MM.1S (cell line): ENCODE data around the gene ETAA1.

Experiments
- DNase-seq: peaks from one replicate; pipeline ENCODE4 v3.0.0-alpha.2; 2015
- H2AFZ ChIP-seq: fragments of 300-600 bp; sonication (generic); 2 replicates; pipeline ENCODE4 v1.6.0; 2016; ENCODE audit warnings: antibody characterized with exemption, low read length
- H3F3A ChIP-seq: fragments of 300-600 bp; sonication (generic); 2 replicates; pipeline ENCODE4 v1.6.1; 2016; ENCODE audit warnings: mild to moderate bottlenecking, antibody characterized with exemption, low read length, moderate library complexity, mixed read lengths; ENCODE audit not compliant: insufficient read depth
- H3K27ac ChIP-seq: fragments of 300-600 bp; sonication (generic); 2 replicates; pipeline ENCODE4 v1.5.1; 2016; ENCODE audit warnings: mild to moderate bottlenecking, low read length
- H3K27me3 ChIP-seq: fragments of 300-600 bp; sonication (generic); replicated peaks from 2 replicates; pipeline ENCODE4 v1.6.0; 2016; ENCODE audit warnings: low read length; ENCODE audit not compliant: insufficient read depth
- H3K36me3 ChIP-seq: fragments of 300-600 bp; sonication (generic); replicated peaks from 2 replicates; pipeline ENCODE4 v1.6.1; 2016; ENCODE audit warnings: mild to moderate bottlenecking, low read length, mixed read lengths; ENCODE audit not compliant: insufficient read depth
- H3K4me1 ChIP-seq: fragments of 300-600 bp; sonication (generic); 2 replicates; pipeline ENCODE4 v1.6.1; 2016; ENCODE audit warnings: low read length, mixed read lengths
- H3K4me2 ChIP-seq: fragments of 300-600 bp; sonication (generic); 2 replicates; pipeline ENCODE4 v1.6.0; 2016; ENCODE audit warnings: low read depth, low read length
- H3K4me3 ChIP-seq: fragments of 300-600 bp; sonication (generic); 2 replicates; pipeline ENCODE4 v1.5.1; 2016; ENCODE audit warnings: low read length, mixed read lengths
- H3K79me2 ChIP-seq: fragments of 300-600 bp; sonication (generic); 2 replicates; pipeline ENCODE4 v1.6.1; 2016; ENCODE audit warnings: mixed run types, low read length, mixed read lengths
- H3K9ac ChIP-seq: fragments of 300-600 bp; sonication (generic); 2 replicates; pipeline ENCODE4 v1.6.1; 2016; ENCODE audit warnings: low read length, mixed read lengths
- H3K9me2 ChIP-seq: fragments of 300-600 bp; sonication (generic); replicated peaks from 2 replicates; pipeline ENCODE4 v1.6.1; 2016; ENCODE audit warnings: mild to moderate bottlenecking, low read length, mixed read lengths; ENCODE audit not compliant: insufficient read depth
- H3K9me3 ChIP-seq: fragments of 300-600 bp; sonication (generic); replicated peaks from 2 replicates; pipeline ENCODE4 v1.6.1; 2016; ENCODE audit warnings: mild to moderate bottlenecking, low read length, mixed read lengths; ENCODE audit not compliant: insufficient read depth
- H4K20me1 ChIP-seq: fragments of 300-600 bp; sonication (generic); 2 replicates; pipeline ENCODE4 v1.6.1; 2016; ENCODE audit warnings: mild to moderate bottlenecking, low read length, moderate library complexity, mixed read lengths; ENCODE audit not compliant: insufficient read depth
- CTCF ChIP-seq: fragments of 300-600 bp; sonication (generic); IDR thresholded peaks from 2 replicates; pipeline ENCODE4 v1.5.1; 2016; ENCODE audit warnings: antibody characterized with exemption, low read length, mixed read lengths
- EZH2 ChIP-seq: fragments of 300-600 bp; sonication (generic); optimal IDR thresholded peaks from 2 replicates; pipeline ENCODE3; 2017; ENCODE audit warnings: low read depth, mild to moderate bottlenecking, antibody characterized with exemption, low read length, mixed read lengths
- EZH2phosphoT487 ChIP-seq: fragments of 300-600 bp; sonication (generic); IDR thresholded peaks from 2 replicates; pipeline ENCODE4 v1.6.1; 2018; ENCODE audit warnings: antibody characterized with exemption, low read length

Gene ETAA1

DNA sequence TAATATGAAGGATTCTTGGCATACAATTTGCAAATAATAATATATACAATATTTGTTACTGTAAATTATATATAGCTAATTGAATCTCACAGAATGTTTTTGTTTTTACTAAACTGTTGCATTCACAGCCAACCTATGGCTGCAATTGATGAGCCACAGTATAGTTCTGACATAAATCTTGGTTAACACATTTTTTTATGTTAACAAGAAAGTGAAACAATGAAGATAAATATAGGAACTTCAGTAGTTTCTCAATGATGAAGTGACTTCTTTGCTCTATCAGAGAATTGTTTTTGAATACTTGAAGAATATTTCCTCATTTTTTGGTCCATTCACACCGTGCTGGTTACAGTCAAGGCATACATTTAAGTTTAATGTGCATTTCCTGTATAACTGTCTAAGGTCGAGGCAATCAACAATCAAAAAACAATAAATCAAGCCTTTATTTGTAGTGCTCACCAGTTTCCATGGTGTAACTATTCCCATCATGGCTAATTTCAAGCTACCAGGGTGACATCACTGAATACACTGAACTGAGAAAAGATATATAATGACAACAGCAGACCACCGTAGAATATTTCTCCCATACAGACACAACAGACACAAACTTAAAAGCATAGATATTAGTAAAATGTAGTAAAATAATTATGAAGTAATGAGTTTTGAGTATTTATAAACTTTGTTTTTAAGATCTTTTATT, 12.9 kb upstream of the ETAA1 start:
- Histone ChIP-seq H3K4me1 (peaks cover 5% of the 10 kb centered on the region; the same call in 1 of the 2 replicates), H3K9me3 (no peaks in the 10 kb centered on the region), H3F3A (no peaks in the 10 kb centered on the region), H3K27ac (no peak overlapping the region), H3K79me2 (no peaks in the 10 kb centered on the region), H3K9me2 (no peaks in the 10 kb centered on the region), H3K4me2 (peak overlapping the region; percentile 2; the same call in 1 of the 2 replicates), H4K20me1 (no peaks in the 10 kb centered on the region), H3K27me3 (no peaks in the 10 kb centered on the region), H3K9ac (no peak overlapping the region), H3K36me3 (no peaks in the 10 kb centered on the region), H2AFZ (peak overlapping the region; percentile 31; the same call in 1 of the 2 replicates), H3K4me3 (no peak overlapping the region)
- no peak for DNase-seq
- TF ChIP-seq EZH2 (no peak), CTCF (no peak), EZH2phosphoT487 (no peak)

DNA sequence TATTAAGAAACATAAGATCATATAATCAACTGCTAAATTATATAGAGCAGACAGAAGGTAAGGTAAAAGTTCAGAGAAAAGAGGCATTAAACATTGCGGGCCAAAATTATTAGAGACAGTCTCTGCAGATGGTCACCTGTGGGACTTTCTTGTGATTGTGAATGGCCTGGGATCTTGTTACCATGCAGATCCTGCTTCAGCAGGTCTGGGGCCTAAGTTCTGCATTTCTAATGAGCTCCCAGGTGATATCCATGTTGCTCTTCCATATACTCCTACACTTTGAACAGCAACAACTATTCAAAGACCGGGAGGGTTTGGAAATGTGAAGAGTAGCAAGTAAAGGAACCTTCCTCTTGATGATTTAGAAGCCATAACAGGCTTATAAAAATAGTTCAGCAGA, 8.5 kb upstream of the ETAA1 start:
- no peak overlapping the region for H3K9ac ChIP-seq
- H3K27ac ChIP-seq: no peak overlapping the region

GRCh38 chr2:67389286-67389685, 7.8 kb upstream of the ETAA1 start:
- no peaks in the 10 kb centered on the region for H3F3A ChIP-seq
- H3K27ac ChIP-seq: no peak overlapping the region
- no peaks in the 10 kb centered on the region for H3K9me3 ChIP-seq
- H3K4me3 ChIP-seq: no peak overlapping the region
- no peak for DNase-seq
- no peak overlapping the region for H3K4me2 ChIP-seq
- no peak overlapping the region for H3K9ac ChIP-seq
- no peaks in the 10 kb centered on the region for H3K36me3 ChIP-seq
- H3K9me2 ChIP-seq: no peaks in the 10 kb centered on the region
- TF ChIP-seq EZH2 (no peak), EZH2phosphoT487 (no peak), CTCF (no peak)
- H3K79me2 ChIP-seq: no peaks in the 10 kb centered on the region
- H3K4me1 ChIP-seq: peaks cover 2% of the 10 kb centered on the region; the same call in 1 of the 2 replicates
- no peak overlapping the region for H2AFZ ChIP-seq
- no peaks in the 10 kb centered on the region for H3K27me3 ChIP-seq
- no peaks in the 10 kb centered on the region for H4K20me1 ChIP-seq

More for the DNA sequence above, 8.5 kb upstream of the ETAA1 start:
- Histone ChIP-seq H2AFZ (no peak overlapping the region), H3K27me3 (no peaks in the 10 kb centered on the region), H3K4me1 (peaks cover 5% of the 10 kb centered on the region; the same call in 1 of the 2 replicates), H3K9me3 (no peaks in the 10 kb centered on the region), H3K4me2 (no peak overlapping the region), H4K20me1 (no peaks in the 10 kb centered on the region), H3K9me2 (no peaks in the 10 kb centered on the region), H3K4me3 (no peak overlapping the region), H3K79me2 (no peaks in the 10 kb centered on the region), H3F3A (no peaks in the 10 kb centered on the region), H3K36me3 (no peaks in the 10 kb centered on the region)
- DNase-seq: no peak
- TF ChIP-seq EZH2phosphoT487 (no peak), CTCF (no peak)
